Measurements from ENCODE around the gene TBX18.

The TBX18 gene

DNA sequence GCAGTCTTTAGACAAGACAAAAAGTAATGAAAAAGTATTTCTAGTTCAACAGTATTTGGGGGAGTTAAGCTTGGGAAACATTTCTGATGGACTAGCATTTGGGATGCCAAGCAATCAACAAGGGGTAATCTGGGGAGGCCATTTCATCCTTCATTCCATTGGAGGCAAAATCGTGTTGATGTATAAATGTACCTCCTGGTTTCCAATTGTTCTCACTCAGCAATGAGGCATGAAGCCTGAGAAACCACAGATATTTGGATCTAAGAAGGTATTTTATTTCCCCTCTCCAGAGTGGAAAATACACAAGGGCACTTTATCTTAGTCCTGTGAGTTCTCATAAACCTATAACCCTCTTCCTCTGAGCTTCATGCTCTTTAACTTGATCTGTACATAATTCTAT, 68.2 kb downstream of the TBX18 start:
- no peak for FAIRE-seq
- no peak for DNase-seq (ENCODE audit: insufficient read length, low spot score)
- no peak for TF ChIP-seq POLR2A (IDR thresholded peaks at IDR 0.05; ENCODE audit: low read depth, low read length)

DNA sequence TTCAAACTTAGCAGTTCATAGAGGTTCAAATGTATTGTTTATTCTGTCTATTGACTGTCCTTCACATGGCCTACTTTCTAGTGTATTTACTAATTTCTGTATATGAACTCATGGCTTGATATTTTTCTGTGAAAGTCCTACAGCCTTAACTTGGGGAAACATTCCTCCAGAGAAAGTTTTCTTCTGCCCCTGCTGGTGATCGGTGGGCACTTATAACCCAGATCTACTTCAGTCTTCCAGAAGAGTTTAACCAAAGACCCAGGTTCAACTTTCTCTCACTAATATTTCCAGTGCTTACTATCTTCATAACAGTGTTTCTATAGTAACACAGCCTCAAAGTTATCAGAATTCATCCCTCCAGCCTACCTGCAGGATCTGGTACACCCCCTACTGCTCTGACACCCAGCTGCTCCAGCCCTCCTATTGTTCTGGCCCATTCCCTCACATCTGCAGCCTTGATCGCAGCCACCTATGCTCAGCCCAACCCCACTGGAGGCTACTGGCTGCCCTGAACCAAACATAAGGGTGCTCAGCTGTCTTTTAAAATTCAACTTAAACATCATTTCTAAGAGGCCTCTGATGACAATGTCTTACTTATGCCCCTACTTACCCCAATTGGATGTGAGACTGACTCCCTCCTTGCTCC, 72.3 kb downstream of the TBX18 start:
- no peak for TF ChIP-seq POLR2A (IDR thresholded peaks at IDR 0.05; ENCODE audit: low read depth, low read length)
- no peak for FAIRE-seq
- no peak for DNase-seq (ENCODE audit: insufficient read length, low spot score)

DNA sequence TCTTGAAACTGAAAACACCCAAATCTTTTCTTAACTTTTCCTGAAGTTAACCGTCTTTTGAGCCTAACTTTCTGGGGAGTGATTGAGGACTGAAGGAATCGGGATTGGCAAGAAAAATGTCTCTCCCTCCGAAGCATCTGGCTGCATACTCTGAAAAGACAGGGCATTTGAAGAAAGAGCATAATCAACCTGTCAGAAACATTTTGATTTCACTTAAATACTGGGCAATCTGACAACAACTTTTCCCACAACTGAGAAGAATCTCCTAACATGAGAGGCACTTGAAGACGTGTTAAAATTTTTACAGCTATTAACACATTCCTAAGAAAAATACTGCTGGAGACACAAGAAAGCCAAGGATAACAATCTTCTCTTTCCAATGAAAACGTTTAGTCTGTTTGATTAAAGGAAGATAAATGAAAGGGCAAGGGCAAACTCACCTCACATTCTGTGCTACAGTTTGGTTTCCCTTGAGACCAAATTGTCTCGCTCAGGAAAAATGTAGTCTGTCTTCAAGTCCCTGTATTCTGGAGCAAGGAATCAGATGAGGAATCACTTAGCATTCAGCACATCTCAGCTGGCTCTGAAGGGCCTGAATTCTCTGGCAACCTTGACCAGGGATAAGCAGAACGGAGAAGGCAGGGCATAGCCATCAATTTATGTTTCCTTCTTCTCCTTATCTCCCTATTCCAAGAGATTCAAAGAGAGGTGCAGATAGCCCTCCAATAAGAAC, 76.1 kb downstream of the TBX18 start:
- no peak for TF ChIP-seq POLR2A (IDR thresholded peaks at IDR 0.05; ENCODE audit: low read depth, low read length)
- no peak for DNase-seq (ENCODE audit: insufficient read length, low spot score)
- FAIRE-seq, result no peak

GRCh38 chr6:84687431-84687830, 77.0 kb downstream of the TBX18 start:
- FAIRE-seq (no peak), DNase-seq (ENCODE audit: insufficient read length, low spot score) (no peak)
- TF ChIP-seq POLR2A (IDR thresholded peaks at IDR 0.05; ENCODE audit: low read depth, low read length), result no peak

- TF ChIP-seq POLR2A (IDR thresholded peaks at IDR 0.05; ENCODE audit: low read depth, low read length), result no peak
- no peak for DNase-seq (ENCODE audit: insufficient read length, low spot score)
- FAIRE-seq, result no peak
Observed at GRCh38 chr6:84685983-84686584, 78.3 kb downstream of the TBX18 start.

DNA sequence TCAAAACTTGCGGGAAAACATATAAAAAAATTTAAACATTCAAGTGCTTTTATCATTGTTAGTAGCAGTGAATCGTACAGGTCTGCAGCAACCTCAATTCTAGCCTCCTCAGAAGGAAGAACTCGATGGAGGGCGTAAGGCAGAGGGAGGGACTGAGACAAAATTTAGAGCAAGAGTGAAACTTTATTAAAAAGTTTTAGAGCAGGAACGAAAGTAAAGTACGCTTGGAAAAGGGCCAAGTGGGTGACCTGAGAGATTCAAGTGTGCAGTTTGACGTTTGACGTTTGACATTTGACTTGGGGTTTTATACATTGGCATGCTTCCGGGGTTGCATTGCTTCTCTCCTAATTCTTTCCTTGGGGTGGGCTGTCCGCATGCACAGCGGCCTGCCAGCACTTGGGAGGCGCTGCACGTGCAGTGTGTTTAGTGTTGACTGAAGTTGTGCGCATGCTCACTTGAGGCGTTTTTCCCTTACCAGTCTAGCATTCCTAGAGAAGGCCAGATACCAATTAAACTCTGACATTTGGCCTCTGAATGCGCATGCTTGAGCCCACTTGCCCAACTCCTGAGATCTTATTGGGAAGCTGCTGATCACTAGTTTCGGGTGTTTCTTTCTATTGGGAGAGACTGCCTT, 82.6 kb downstream of the TBX18 start:
- no peak for DNase-seq (ENCODE audit: insufficient read length, low spot score)
- no peak for FAIRE-seq
- TF ChIP-seq POLR2A (IDR thresholded peaks at IDR 0.05; ENCODE audit: low read depth, low read length), result no peak

DNA sequence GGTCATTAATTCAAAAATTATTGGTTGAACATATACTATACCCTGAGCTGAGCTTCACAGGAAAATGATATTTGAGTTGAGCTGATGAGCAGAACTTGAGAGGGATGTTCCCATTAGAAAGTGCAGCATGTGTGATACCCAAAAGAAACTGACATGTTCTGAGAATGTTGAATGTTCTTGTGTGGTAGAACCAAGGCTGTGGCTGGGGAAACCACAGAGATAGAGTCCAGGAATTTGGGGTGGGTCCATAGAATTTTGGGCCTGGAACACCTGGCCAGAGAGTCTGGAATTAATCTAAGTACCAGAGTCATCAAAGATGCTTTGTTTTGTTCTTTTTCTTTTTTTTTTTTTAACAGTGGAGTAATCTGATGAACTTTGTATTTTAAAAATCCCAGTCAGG, 88.7 kb downstream of the TBX18 start:
- DNase-seq (ENCODE audit: insufficient read length, low spot score) (no peak), FAIRE-seq (no peak)
- TF ChIP-seq POLR2A (IDR thresholded peaks at IDR 0.05; ENCODE audit: low read depth, low read length), result no peak

- DNase-seq (ENCODE audit: insufficient read length, low spot score) (no peak), FAIRE-seq (no peak)
- TF ChIP-seq POLR2A (IDR thresholded peaks at IDR 0.05; ENCODE audit: low read depth, low read length), result no peak
Observed at GRCh38 chr6:84674395-84674794, 90.0 kb downstream of the TBX18 start.

- TF ChIP-seq POLR2A (IDR thresholded peaks at IDR 0.05; ENCODE audit: low read depth, low read length), result no peak
- DNase-seq (ENCODE audit: insufficient read length, low spot score), result no peak
- no peak for FAIRE-seq
Observed at GRCh38 chr6:84671183-84671582, 93.2 kb downstream of the TBX18 start.

- no peak for DNase-seq (ENCODE audit: insufficient read length, low spot score)
- peak; percentile 23 for FAIRE-seq
- no peak for TF ChIP-seq POLR2A (IDR thresholded peaks at IDR 0.05; ENCODE audit: low read depth, low read length)
Observed at GRCh38 chr6:84669945-84670344, 94.5 kb downstream of the TBX18 start.

GRCh38 chr6:84667252-84668213, 96.9 kb downstream of the TBX18 start:
- DNase-seq (ENCODE audit: insufficient read length, low spot score) (no peak), FAIRE-seq (no peak)
- TF ChIP-seq POLR2A (IDR thresholded peaks at IDR 0.05; ENCODE audit: low read depth, low read length), result no peak

- DNase-seq (ENCODE audit: insufficient read length, low spot score) (no peak), FAIRE-seq (no peak)
- TF ChIP-seq POLR2A (IDR thresholded peaks at IDR 0.05; ENCODE audit: low read depth, low read length), result no peak
Observed at GRCh38 chr6:84665401-84665800, 99.0 kb downstream of the TBX18 start.

DNA sequence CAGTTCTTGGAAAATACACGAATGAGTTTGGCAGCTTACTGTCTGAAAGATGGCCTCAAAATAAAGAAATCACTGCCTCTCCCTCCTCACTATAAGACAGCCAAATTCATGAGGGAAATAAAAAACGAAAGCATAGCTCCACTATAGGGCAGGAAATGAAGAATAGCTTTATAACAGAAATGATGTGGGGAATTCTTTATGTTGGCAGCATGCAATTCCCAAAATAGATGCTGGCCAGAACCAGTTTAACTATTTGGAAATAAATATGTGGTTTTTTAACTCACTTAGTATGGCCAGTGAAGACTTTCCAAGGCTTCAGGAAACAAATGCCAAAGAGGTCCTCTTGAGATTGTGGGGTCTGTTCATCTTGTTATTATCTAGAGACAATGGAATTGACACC, 100.5 kb downstream of the TBX18 start:
- no peak for TF ChIP-seq POLR2A (IDR thresholded peaks at IDR 0.05; ENCODE audit: low read depth, low read length)
- FAIRE-seq (no peak), DNase-seq (ENCODE audit: insufficient read length, low spot score) (no peak)
